ENCODE results near the gene ERVV-1. TPM values are rescaled to one million over a fixed set of nuclear protein-coding genes. Genes with fewer than 3 reads are reported as not detected.

The ERVV-1 gene
- total and polyA plus RNA-seq, 8 donors = not detected

- FAIRE-seq = no peak
- no peak overlapping the region for H3K27ac ChIP-seq
- H3K36me3 ChIP-seq = no peaks in the 10 kb centered on the region
- no peak for DNase-seq
- ATAC-seq = no peak
- no peak for TF ChIP-seq CTCF (IDR thresholded peaks at IDR 0.05)
- H3K9me3 ChIP-seq = no peaks in the 10 kb centered on the region
- 53 to 60% methylated on average over 4 of the region's 4 CpGs for WGBS, 2 donors
- H3K27me3 ChIP-seq = no peaks in the 10 kb centered on the region
- intact Hi-C loops (cut with DNase I) = no loop called here
- no peak overlapping the region for H3K4me3 ChIP-seq
- H3K4me1 ChIP-seq = no peaks in the 10 kb centered on the region
Measured at GRCh38 chr19:53034948-53035675, 21.4 kb downstream of the ERVV-1 start.

- Histone ChIP-seq H3K36me3 (no peaks in the 10 kb centered on the region), H3K4me1 (no peaks in the 10 kb centered on the region), H3K27me3 (no peaks in the 10 kb centered on the region), H3K27ac (no peak overlapping the region), H3K9me3 (peaks cover 0 to 2% (median 0%) of the 10 kb centered on the region in 4 donors), H3K4me3 (peak overlapping the region in 3 of 4 donors; percentile 7 to 42 (median 21))
- ATAC-seq (peak in 3 of 4 donors; percentile 77 to 88 (median 77)), DNase-seq (peak; percentile 26 to 71 (median 35)), FAIRE-seq (no peak)
- intact Hi-C loops (cut with DNase I) = no loop called here
- no peak for TF ChIP-seq CTCF (IDR thresholded peaks at IDR 0.05)
- 13 to 16% methylated on average over 52 of the region's 52 CpGs for WGBS, 2 donors
Measured at GRCh38 chr19:53037101-53038097, 23.7 kb downstream of the ERVV-1 start.

- H3K36me3 ChIP-seq = no peaks in the 10 kb centered on the region
- intact Hi-C loops (cut with DNase I) = no loop called here
- WGBS, 2 donors = 68 to 83% methylated on average over 1 of the region's 1 CpG
- no peaks in the 10 kb centered on the region for H3K4me1 ChIP-seq
- H3K4me3 ChIP-seq = no peak overlapping the region
- no peak for TF ChIP-seq CTCF (IDR thresholded peaks at IDR 0.05)
- H3K9me3 ChIP-seq = peaks cover 0 to 2% (median 0%) of the 10 kb centered on the region in 4 donors
- no peak for DNase-seq
- no peak for ATAC-seq
- H3K27ac ChIP-seq = no peak overlapping the region
- FAIRE-seq = no peak
- no peaks in the 10 kb centered on the region for H3K27me3 ChIP-seq
Measured at GRCh38 chr19:53041366-53041765, 27.6 kb downstream of the ERVV-1 start.

- intact Hi-C loops (cut with DNase I) = no loop called here
- ATAC-seq (no peak), DNase-seq (no peak), FAIRE-seq (no peak)
- peaks cover 0 to 2% (median 0%) of the 10 kb centered on the region in 4 donors for H3K9me3 ChIP-seq
- 56 to 66% methylated on average over 16 of the region's 16 CpGs for WGBS, 2 donors
- no peaks in the 10 kb centered on the region for H3K36me3 ChIP-seq
- no peak for TF ChIP-seq CTCF (IDR thresholded peaks at IDR 0.05)
- H3K27ac ChIP-seq = no peak overlapping the region
- H3K4me1 ChIP-seq = no peaks in the 10 kb centered on the region
- H3K27me3 ChIP-seq = no peaks in the 10 kb centered on the region
- no peak overlapping the region for H3K4me3 ChIP-seq
Measured at GRCh38 chr19:53045536-53045935, 31.8 kb downstream of the ERVV-1 start.

Measured in pancreas (tissue), 10 donors.